ENCODE data around the gene C1R.
A peak's percentile ranks its signal among the peaks of the same experiment; 100 is the strongest.

The C1R gene
- long read RNA-seq, partial matches to known transcripts = 1 of 3 reads
- long read RNA-seq, other reads (novel, unspliced or antisense) = 2 of 3 reads

DNA sequence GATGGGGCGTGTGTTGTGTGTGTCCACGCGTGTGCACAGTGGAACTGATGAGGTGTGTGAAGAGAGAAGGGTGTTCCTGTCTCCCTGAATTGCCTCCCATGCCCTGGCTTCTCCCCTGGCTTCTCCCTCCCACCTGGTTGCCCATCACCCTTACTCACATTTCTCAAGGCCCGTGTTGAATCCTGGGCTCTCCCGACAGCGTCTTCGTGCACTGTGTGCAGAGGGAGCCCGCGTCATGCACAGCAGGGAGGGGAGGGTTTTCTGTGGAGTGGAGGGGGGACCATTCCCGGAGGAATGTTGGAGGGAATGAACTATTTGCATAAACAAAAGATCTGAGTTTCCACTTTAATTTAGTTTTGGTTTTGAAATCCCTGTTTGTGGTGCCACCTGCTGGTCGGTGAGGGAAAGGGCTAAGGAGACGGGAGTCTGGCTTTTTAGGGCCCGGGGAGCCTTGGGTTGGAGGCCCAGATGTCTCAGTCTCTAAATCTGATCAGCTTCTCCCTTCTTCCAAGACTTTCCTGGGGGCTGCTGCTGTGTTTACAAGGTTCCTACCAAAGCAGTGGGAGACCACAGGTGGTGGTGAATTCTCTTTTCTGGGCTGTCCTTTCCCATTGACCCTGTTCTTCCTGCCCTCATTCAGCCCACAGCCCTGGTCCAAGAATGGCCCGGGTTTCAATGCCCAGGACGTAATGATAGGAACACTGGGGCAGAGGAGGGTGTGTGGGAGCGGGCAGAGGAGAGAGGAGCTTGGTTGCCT, at the start of gene C1R:
TSS of gene C1R (minus strand) at position 217 of the 757 bp plus-strand sequence. CDS start at position 160, 57 bp downstream.
- Histone ChIP-seq H3K27ac (replicated peaks) (no peak within 1 kb of the TSS), H3K27me3 (ENCODE audit: insufficient read depth, poor library complexity, severe bottlenecking) (no peaks in the 10 kb centered on the region), H3K4me3 (replicated peaks; ENCODE audit: insufficient read depth, low read length) (peak within 1 kb of the TSS; percentile 13; the same call in 1 of the 2 replicates)
- TF ChIP-seq, protein P1, sequence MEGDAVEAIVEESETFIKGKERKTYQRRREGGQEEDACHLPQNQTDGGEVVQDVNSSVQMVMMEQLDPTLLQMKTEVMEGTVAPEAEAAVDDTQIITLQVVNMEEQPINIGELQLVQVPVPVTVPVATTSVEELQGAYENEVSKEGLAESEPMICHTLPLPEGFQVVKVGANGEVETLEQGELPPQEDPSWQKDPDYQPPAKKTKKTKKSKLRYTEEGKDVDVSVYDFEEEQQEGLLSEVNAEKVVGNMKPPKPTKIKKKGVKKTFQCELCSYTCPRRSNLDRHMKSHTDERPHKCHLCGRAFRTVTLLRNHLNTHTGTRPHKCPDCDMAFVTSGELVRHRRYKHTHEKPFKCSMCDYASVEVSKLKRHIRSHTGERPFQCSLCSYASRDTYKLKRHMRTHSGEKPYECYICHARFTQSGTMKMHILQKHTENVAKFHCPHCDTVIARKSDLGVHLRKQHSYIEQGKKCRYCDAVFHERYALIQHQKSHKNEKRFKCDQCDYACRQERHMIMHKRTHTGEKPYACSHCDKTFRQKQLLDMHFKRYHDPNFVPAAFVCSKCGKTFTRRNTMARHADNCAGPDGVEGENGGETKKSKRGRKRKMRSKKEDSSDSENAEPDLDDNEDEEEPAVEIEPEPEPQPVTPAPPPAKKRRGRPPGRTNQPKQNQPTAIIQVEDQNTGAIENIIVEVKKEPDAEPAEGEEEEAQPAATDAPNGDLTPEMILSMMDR (IDR thresholded peaks at IDR 0.05; ENCODE audit: insufficient read depth, low read length) = peak; percentile 86
- no peak for TF ChIP-seq POLR2AphosphoS5 (IDR thresholded peaks at IDR 0.05; ENCODE audit: low read depth)
- TF ChIP-seq GABPA (IDR thresholded peaks at IDR 0.05; ENCODE audit: low read depth) = no peak
- no peak for TF ChIP-seq REST (IDR thresholded peaks at IDR 0.05; ENCODE audit: insufficient replicate concordance, low read depth)
- TF ChIP-seq SPI1 (IDR thresholded peaks at IDR 0.05; ENCODE audit: borderline replicate concordance, low read depth) = no peak
- peak in 1 of 2 experiments; percentile 44 for DNase-seq (ENCODE audit: low read depth in 1 of 2, low spot score in 1 of 2)

DNA sequence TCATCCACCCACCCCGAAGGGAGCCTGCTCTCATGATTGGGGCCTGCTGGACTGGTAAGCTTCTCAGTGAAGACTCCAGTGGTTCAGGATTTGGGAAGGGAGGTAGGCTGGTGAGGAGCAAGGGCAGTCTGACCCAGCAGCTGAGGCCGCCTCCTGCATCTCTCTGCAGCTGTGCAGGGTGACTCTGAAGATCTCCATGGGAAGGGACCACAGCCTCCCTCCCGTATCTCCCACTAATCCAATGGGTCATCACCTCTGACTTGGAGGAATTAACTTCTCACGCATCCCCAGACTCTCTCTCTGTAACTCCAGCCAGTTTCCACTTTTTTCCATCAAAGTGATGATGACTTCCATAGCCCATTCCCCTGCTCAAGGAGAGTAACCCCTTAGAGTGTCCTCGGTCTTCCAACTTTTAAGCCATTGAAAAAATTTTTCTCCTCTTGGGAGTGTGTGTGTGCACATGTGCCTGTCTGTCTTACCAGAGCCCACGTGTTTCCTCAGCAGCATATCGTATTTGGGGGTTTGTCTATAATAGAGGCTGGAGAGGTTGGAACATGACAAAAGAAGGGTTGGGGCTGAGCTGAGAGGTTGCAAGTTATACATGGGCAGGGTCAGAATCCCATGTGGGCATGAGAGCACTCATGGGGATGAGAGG, 49.2 kb upstream of the C1R start:
- no peak overlapping the region for H3K4me3 ChIP-seq (replicated peaks; ENCODE audit: insufficient read depth, low read length)
- H3K27ac ChIP-seq (replicated peaks) = no peak overlapping the region
- no peaks in the 10 kb centered on the region for H3K27me3 ChIP-seq (ENCODE audit: insufficient read depth, poor library complexity, severe bottlenecking)
- TF ChIP-seq POLR2AphosphoS5 (IDR thresholded peaks at IDR 0.05; ENCODE audit: low read depth) (no peak), GABPA (IDR thresholded peaks at IDR 0.05; ENCODE audit: low read depth) (no peak), SPI1 (IDR thresholded peaks at IDR 0.05; ENCODE audit: borderline replicate concordance, low read depth) (no peak), REST (IDR thresholded peaks at IDR 0.05; ENCODE audit: insufficient replicate concordance, low read depth) (no peak)
- TF ChIP-seq, protein P1 (IDR thresholded peaks at IDR 0.05; ENCODE audit: insufficient read depth, low read length) = no peak
- DNase-seq (ENCODE audit: low read depth in 1 of 2, low spot score in 1 of 2) = no peak

DNA sequence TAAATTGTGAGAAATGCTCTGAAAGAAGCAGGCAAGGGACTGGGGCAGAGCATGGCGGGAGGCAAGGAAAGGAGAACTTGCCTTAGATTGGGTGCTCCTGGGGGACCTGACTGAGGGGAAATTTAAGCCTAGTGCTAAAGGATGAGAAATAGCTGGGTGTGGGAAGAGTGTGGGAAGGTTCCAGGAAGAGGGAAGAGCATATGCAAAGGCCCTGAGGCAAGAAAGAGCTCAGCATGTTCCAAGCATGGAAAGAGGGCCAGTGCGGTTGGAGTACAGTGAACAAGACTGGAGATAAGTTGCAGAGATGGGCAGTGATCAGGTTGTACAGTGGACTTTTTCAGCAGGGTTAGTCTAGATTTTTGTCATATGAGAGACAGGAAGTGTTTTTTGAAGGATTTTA, 47.0 kb upstream of the C1R start:
- Histone ChIP-seq H3K27ac (replicated peaks) (no peak overlapping the region), H3K4me3 (replicated peaks; ENCODE audit: insufficient read depth, low read length) (no peak overlapping the region), H3K27me3 (ENCODE audit: insufficient read depth, poor library complexity, severe bottlenecking) (no peaks in the 10 kb centered on the region)
- no peak for TF ChIP-seq POLR2AphosphoS5 (IDR thresholded peaks at IDR 0.05; ENCODE audit: low read depth)
- TF ChIP-seq SPI1 (IDR thresholded peaks at IDR 0.05; ENCODE audit: borderline replicate concordance, low read depth) = no peak
- TF ChIP-seq, protein P1 (IDR thresholded peaks at IDR 0.05; ENCODE audit: insufficient read depth, low read length) = no peak
- DNase-seq (ENCODE audit: low read depth in 1 of 2, low spot score in 1 of 2) = no peak
